Measurements from ENCODE around the gene TWF2.

The TWF2 gene

DNA sequence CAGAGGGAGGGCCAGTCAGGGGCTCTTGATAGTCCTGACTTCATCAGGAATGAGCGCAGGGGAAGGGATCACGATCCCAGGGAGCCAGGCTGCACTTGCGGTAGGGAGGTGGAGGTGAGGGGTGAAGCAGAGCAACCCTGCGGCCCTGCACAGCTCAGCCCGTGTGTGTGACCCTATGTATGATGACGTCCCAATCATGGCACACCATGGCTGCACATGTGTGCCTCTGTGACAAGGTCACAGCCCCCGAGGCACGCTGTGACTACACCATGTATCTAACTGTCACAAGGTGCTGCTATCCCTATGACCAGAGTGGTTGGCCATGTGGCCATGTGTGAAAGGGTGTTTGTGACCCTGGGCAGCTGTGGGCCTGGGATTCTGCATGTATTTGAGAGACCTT, 54.3 kb downstream of the TWF2 start:
- H3K36me3 ChIP-seq (ENCODE audit: insufficient read depth, low read length), result no peaks in the 10 kb centered on the region
- H3F3A ChIP-seq (ENCODE audit: insufficient read depth, low read length), result no peaks in the 10 kb centered on the region
- no peak overlapping the region for H2AFZ ChIP-seq (ENCODE audit: low read length)
- H3K27ac ChIP-seq (ENCODE audit: low read depth, low read length, poor library complexity, severe bottlenecking), result no peak overlapping the region
- H3K9me2 ChIP-seq (ENCODE audit: low read depth, low read length), result no peaks in the 10 kb centered on the region
- H3K9me3 ChIP-seq (ENCODE audit: low read length), result no peaks in the 10 kb centered on the region
- H4K20me1 ChIP-seq (ENCODE audit: insufficient read depth, low read length), result no peaks in the 10 kb centered on the region
- H3K4me2 ChIP-seq (ENCODE audit: low read length), result no peak overlapping the region
- TF ChIP-seq, protein P1, sequence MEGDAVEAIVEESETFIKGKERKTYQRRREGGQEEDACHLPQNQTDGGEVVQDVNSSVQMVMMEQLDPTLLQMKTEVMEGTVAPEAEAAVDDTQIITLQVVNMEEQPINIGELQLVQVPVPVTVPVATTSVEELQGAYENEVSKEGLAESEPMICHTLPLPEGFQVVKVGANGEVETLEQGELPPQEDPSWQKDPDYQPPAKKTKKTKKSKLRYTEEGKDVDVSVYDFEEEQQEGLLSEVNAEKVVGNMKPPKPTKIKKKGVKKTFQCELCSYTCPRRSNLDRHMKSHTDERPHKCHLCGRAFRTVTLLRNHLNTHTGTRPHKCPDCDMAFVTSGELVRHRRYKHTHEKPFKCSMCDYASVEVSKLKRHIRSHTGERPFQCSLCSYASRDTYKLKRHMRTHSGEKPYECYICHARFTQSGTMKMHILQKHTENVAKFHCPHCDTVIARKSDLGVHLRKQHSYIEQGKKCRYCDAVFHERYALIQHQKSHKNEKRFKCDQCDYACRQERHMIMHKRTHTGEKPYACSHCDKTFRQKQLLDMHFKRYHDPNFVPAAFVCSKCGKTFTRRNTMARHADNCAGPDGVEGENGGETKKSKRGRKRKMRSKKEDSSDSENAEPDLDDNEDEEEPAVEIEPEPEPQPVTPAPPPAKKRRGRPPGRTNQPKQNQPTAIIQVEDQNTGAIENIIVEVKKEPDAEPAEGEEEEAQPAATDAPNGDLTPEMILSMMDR (IDR thresholded peaks at IDR 0.05; ENCODE audit: low read length), result no peak
- no peak for TF ChIP-seq EZH2 (IDR thresholded peaks at IDR 0.05; ENCODE audit: borderline replicate concordance, low read length)
- no peak overlapping the region for H3K4me3 ChIP-seq (ENCODE audit: low read depth, low read length, poor library complexity, severe bottlenecking)
- H3K79me2 ChIP-seq (ENCODE audit: insufficient read depth, low read length), result no peaks in the 10 kb centered on the region
- no peaks in the 10 kb centered on the region for H3K27me3 ChIP-seq (ENCODE audit: insufficient read depth, low read length)
- no peaks in the 10 kb centered on the region for H3K4me1 ChIP-seq (ENCODE audit: insufficient read depth, low read length, severe bottlenecking)
- no peak overlapping the region for H3K9ac ChIP-seq (ENCODE audit: low read length)

DNA sequence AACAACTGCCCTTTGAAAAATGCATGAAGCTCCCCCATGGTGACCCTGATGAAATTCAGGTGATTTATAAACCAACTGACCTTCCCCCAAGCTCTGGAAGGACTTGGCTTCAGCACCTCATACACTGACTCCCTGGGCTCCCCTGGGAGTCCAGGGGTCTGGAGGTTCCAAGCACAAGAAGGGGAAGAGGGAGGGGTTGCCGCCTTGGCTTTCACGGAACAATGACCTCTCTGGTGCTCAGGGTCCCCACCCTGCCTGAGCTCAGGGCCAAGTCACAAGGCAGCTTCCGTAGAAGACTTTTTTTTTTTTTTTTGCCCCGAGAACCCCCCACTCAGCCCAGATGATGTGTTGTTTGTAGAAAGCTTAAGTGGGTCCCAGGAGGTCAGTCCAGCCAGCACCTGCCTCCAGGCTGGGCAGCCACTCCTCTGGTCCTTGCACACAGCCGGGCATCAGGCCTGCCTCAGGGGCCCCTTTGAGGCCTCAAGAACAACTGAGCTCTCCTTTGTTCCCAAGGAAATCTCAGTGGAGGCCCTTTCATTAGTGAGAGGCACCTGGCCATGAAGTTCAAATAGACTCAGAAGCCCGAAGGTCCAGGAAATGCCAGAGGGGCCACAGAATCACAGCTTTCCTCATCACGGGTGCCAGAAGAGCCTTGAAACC, 55.0 kb downstream of the TWF2 start:
- Histone ChIP-seq H3K4me2 (ENCODE audit: low read length) (no peak overlapping the region), H3K9ac (ENCODE audit: low read length) (no peak overlapping the region), H3K27me3 (ENCODE audit: insufficient read depth, low read length) (no peaks in the 10 kb centered on the region), H2AFZ (ENCODE audit: low read length) (no peak overlapping the region), H3K9me2 (ENCODE audit: low read depth, low read length) (no peaks in the 10 kb centered on the region), H3K36me3 (ENCODE audit: insufficient read depth, low read length) (no peaks in the 10 kb centered on the region), H4K20me1 (ENCODE audit: insufficient read depth, low read length) (no peaks in the 10 kb centered on the region), H3K4me1 (ENCODE audit: insufficient read depth, low read length, severe bottlenecking) (no peaks in the 10 kb centered on the region), H3K4me3 (ENCODE audit: low read depth, low read length, poor library complexity, severe bottlenecking) (no peak overlapping the region), H3K79me2 (ENCODE audit: insufficient read depth, low read length) (no peaks in the 10 kb centered on the region), H3K9me3 (ENCODE audit: low read length) (no peaks in the 10 kb centered on the region), H3F3A (ENCODE audit: insufficient read depth, low read length) (no peaks in the 10 kb centered on the region), H3K27ac (ENCODE audit: low read depth, low read length, poor library complexity, severe bottlenecking) (no peak overlapping the region)
- TF ChIP-seq EZH2 (IDR thresholded peaks at IDR 0.05; ENCODE audit: borderline replicate concordance, low read length), result no peak
- TF ChIP-seq, protein P1 (IDR thresholded peaks at IDR 0.05; ENCODE audit: low read length), result no peak

DNA sequence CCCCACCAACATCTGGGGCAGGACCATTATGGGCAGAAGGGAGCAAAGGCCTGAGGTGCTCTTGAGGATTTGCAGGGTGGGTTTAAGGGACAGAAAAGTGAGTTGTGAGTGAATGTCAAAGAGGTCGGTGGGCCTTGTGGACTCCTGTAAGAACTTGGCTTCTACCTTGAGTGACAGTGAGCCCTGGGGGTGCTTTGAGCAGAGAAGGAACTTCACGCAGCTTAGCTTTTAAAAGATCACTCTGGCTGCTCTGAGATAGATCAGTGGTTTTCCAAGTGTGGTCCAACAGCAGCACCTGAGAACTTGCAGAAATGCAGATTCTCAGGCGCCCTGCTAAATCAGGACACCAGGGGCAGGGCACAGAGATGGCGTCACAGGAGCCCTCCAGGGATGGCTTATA, 56.3 kb downstream of the TWF2 start:
- no peak overlapping the region for H3K9ac ChIP-seq (ENCODE audit: low read length)
- no peak overlapping the region for H3K4me2 ChIP-seq (ENCODE audit: low read length)
- no peaks in the 10 kb centered on the region for H3K79me2 ChIP-seq (ENCODE audit: insufficient read depth, low read length)
- no peaks in the 10 kb centered on the region for H4K20me1 ChIP-seq (ENCODE audit: insufficient read depth, low read length)
- H3K4me1 ChIP-seq (ENCODE audit: insufficient read depth, low read length, severe bottlenecking), result no peaks in the 10 kb centered on the region
- H3K4me3 ChIP-seq (ENCODE audit: low read depth, low read length, poor library complexity, severe bottlenecking), result no peak overlapping the region
- no peaks in the 10 kb centered on the region for H3K36me3 ChIP-seq (ENCODE audit: insufficient read depth, low read length)
- no peak overlapping the region for H2AFZ ChIP-seq (ENCODE audit: low read length)
- no peak overlapping the region for H3K27ac ChIP-seq (ENCODE audit: low read depth, low read length, poor library complexity, severe bottlenecking)
- no peak for TF ChIP-seq EZH2 (IDR thresholded peaks at IDR 0.05; ENCODE audit: borderline replicate concordance, low read length)
- TF ChIP-seq, protein P1 (IDR thresholded peaks at IDR 0.05; ENCODE audit: low read length), result no peak
- no peaks in the 10 kb centered on the region for H3K27me3 ChIP-seq (ENCODE audit: insufficient read depth, low read length)
- H3F3A ChIP-seq (ENCODE audit: insufficient read depth, low read length), result no peaks in the 10 kb centered on the region
- no peaks in the 10 kb centered on the region for H3K9me2 ChIP-seq (ENCODE audit: low read depth, low read length)
- H3K9me3 ChIP-seq (ENCODE audit: low read length), result no peaks in the 10 kb centered on the region

All from OCI-LY1 (cell line).